PC-3 (cell line): ENCODE measurements around the gene SH3BP4. TPM values are rescaled to one million over a fixed set of nuclear protein-coding genes. Genes with fewer than 3 reads are reported as not detected.

Experiments
- ATAC-seq: fragments of 200-7000 bp; cut with Tn5 transposase; 2 replicates; pipeline ENCODE4 v1.9.1; 2020; ENCODE audit warnings: mild to moderate bottlenecking, moderate library complexity
- BruUV-seq: library from RNA; stranded (reverse); fragments of 400-500 nt; replicated peaks from 2 replicates; lab custom pipeline; 2021; lab: Mats Ljungman, UMichigan
- CTCF ChIA-PET: fragments of 300-600 bp; sonication (Branson Sonifier 250); formaldehyde crosslinking; loops from one replicate; lab custom pipeline; 2022; ENCODE audit warnings: antibody characterized with exemption; lab: Charles Lee
- POLR2A ChIA-PET: fragments of 300-600 bp; sonication (Branson Sonifier 250); formaldehyde crosslinking; loops from one replicate; lab custom pipeline; 2022; ENCODE audit warnings: antibody characterized with exemption; ENCODE audit not compliant: unreplicated experiment; lab: Charles Lee
- DNase-seq: peaks from one replicate; pipeline ENCODE4 v3.0.0-alpha.2; 2015
- H2AFZ ChIP-seq: fragments of 300-600 bp; sonication (generic); 2 replicates; pipeline ENCODE4 v1.6.0; 2016; ENCODE audit warnings: antibody characterized with exemption, low read length
- H3F3A ChIP-seq: fragments of 300-600 bp; sonication (generic); one replicate; pipeline ENCODE4 v1.6.0; 2017; ENCODE audit warnings: antibody characterized with exemption, low read length, control low read depth, mild to moderate bottlenecking; ENCODE audit not compliant: unreplicated experiment
- H3K27ac ChIP-seq: fragments of 300-600 bp; sonication (generic); 2 replicates; pipeline ENCODE4 v1.5.1; 2016; ENCODE audit warnings: mild to moderate bottlenecking, low read length
- H3K27me3 ChIP-seq: fragments of 300-600 bp; sonication (generic); 2 replicates; pipeline ENCODE4 v1.6.1; 2016; ENCODE audit warnings: low read length, mixed read lengths
- H3K36me3 ChIP-seq: fragments of 300-600 bp; sonication (generic); 2 replicates; pipeline ENCODE4 v1.6.1; 2016; ENCODE audit warnings: low read depth, mixed run types, low read length, mixed read lengths
- H3K4me1 ChIP-seq: fragments of 300-600 bp; sonication (generic); 2 replicates; pipeline ENCODE4 v1.5.1; 2016; ENCODE audit warnings: low read length; ENCODE audit not compliant: insufficient read depth
- H3K4me2 ChIP-seq: fragments of 300-600 bp; sonication (generic); 2 replicates; pipeline ENCODE4 v1.6.0; 2016; ENCODE audit warnings: low read length
- H3K4me3 ChIP-seq: fragments of 300-600 bp; sonication (generic); 2 replicates; pipeline ENCODE4 v1.5.1; 2016; ENCODE audit warnings: mild to moderate bottlenecking, low read length, mixed read lengths
- H3K79me2 ChIP-seq: fragments of 300-600 bp; sonication (generic); 2 replicates; pipeline ENCODE4 v1.6.1; 2017; ENCODE audit warnings: low read length, mixed read lengths
- H3K9ac ChIP-seq: fragments of 300-600 bp; sonication (generic); 2 replicates; pipeline ENCODE4 v1.6.0; 2016; ENCODE audit warnings: mild to moderate bottlenecking, low read length
- H3K9me2 ChIP-seq: fragments of 300-600 bp; sonication (generic); replicated peaks from 2 replicates; pipeline ENCODE4 v1.6.1; 2016; ENCODE audit warnings: mixed run types, low read length, mixed read lengths
- H3K9me3 ChIP-seq: fragments of 300-600 bp; sonication (generic); 2 replicates; pipeline ENCODE4 v1.6.1; 2016; ENCODE audit warnings: low read length, mixed read lengths
- H4K20me1 ChIP-seq: fragments of 300-600 bp; sonication (generic); 2 replicates; pipeline ENCODE4 v1.6.1; 2016; ENCODE audit warnings: low read length, mixed read lengths
- CTCF ChIP-seq: fragments of 300-600 bp; sonication (generic); conservative IDR thresholded peaks from 2 replicates; pipeline ENCODE4 v1.5.1; 2017; ENCODE audit warnings: antibody characterized with exemption, low read depth, mild to moderate bottlenecking, low read length
- EZH2 ChIP-seq: fragments of 300-600 bp; sonication (generic); IDR thresholded peaks from one replicate; pipeline ENCODE4 v1.6.1; 2017; ENCODE audit warnings: antibody characterized with exemption, mild to moderate bottlenecking, low read length; ENCODE audit not compliant: unreplicated experiment
- EZH2phosphoT487 ChIP-seq: fragments of 300-600 bp; sonication (generic); IDR thresholded peaks from 2 replicates; pipeline ENCODE4 v1.6.1; 2018; ENCODE audit warnings: mild to moderate bottlenecking, antibody characterized with exemption, low read length, borderline replicate concordance
- intact Hi-C: fragments of 100-400 bp; cut with micrococcal nuclease; formaldehyde crosslinking; loops from 2 replicates; pipeline ENCODE4 v1.9.0; 2023
- total RNA-seq: library from RNA; depleted of rRNA; stranded (reverse); fragments of >200 nt; gene quantifications from 2 replicates; pipeline ENCODE4 v1.2.3, GENCODE V29; 2014

The SH3BP4 gene
- total RNA-seq, 1 experiment from 2014 or later: 35.2 TPM

- BruUV-seq: no TSS peak
- H3K36me3 ChIP-seq: no peaks in the 10 kb centered on the region
- POLR2A ChIA-PET: no interaction called here
- H4K20me1 ChIP-seq: no peaks in the 10 kb centered on the region
- H3K9me2 ChIP-seq: no peaks in the 10 kb centered on the region
- no peaks in the 10 kb centered on the region for H3K27me3 ChIP-seq
- H3K4me1 ChIP-seq: peaks cover 55% of the 10 kb centered on the region
- DNase-seq (no peak), ATAC-seq (no peak)
- no peak overlapping the region for H3K4me3 ChIP-seq
- CTCF ChIA-PET: no interaction called here
- TF ChIP-seq EZH2phosphoT487: no peak
- no peak for TF ChIP-seq CTCF
- no peak for TF ChIP-seq EZH2
- no peaks in the 10 kb centered on the region for H3K9me3 ChIP-seq
- H3F3A ChIP-seq: peaks cover 6% of the 10 kb centered on the region
- H3K9ac ChIP-seq: no peak overlapping the region
- H2AFZ ChIP-seq: no peak overlapping the region
- no peak overlapping the region for H3K27ac ChIP-seq
- no peak overlapping the region for H3K4me2 ChIP-seq
- peaks cover 94% of the 10 kb centered on the region for H3K79me2 ChIP-seq
- intact Hi-C loops: no loop called here
These were observed 17.0 kb downstream of the SH3BP4 start for GRCh38 chr2:234968631-234969305.

- POLR2A ChIA-PET: no interaction called here
- Histone ChIP-seq H3K36me3 (no peaks in the 10 kb centered on the region), H2AFZ (no peak overlapping the region), H3K9ac (peak overlapping the region; percentile 7), H3K4me3 (peak overlapping the region; percentile 53), H3K9me2 (no peaks in the 10 kb centered on the region), H3K4me2 (peak overlapping the region; percentile 77), H4K20me1 (no peaks in the 10 kb centered on the region), H3K9me3 (no peaks in the 10 kb centered on the region), H3K27me3 (no peaks in the 10 kb centered on the region), H3K79me2 (peaks cover 93% of the 10 kb centered on the region), H3K4me1 (peaks cover 48% of the 10 kb centered on the region), H3F3A (peaks cover 6% of the 10 kb centered on the region), H3K27ac (peak overlapping the region; percentile 80)
- BruUV-seq: no TSS peak
- CTCF ChIA-PET: no interaction called here
- TF ChIP-seq CTCF: no peak
- no peak for TF ChIP-seq EZH2phosphoT487
- no peak for TF ChIP-seq EZH2
- intact Hi-C loops: loop anchor here (1.0 kb wide), 1 partner anchor 16 kb away; no protein-coding TSS in a partner anchor
- ATAC-seq: no peak
- DNase-seq: no peak
These were observed 17.7 kb downstream of the SH3BP4 start for GRCh38 chr2:234969306-234970098.

GRCh38 chr2:234970099-234970440, 18.3 kb downstream of the SH3BP4 start:
- Histone ChIP-seq H4K20me1 (no peaks in the 10 kb centered on the region), H3K9me3 (no peaks in the 10 kb centered on the region), H3K9ac (peak overlapping the region; percentile 7; the same call in 1 of the 2 replicates), H3K27ac (peak overlapping the region; percentile 80), H3K4me2 (peak overlapping the region; percentile 77), H3K36me3 (no peaks in the 10 kb centered on the region), H3K4me1 (peaks cover 42% of the 10 kb centered on the region), H3K4me3 (peak overlapping the region; percentile 53), H2AFZ (no peak overlapping the region), H3K27me3 (no peaks in the 10 kb centered on the region), H3F3A (peaks cover 6% of the 10 kb centered on the region), H3K79me2 (peaks cover 93% of the 10 kb centered on the region), H3K9me2 (no peaks in the 10 kb centered on the region)
- ATAC-seq (peak; percentile 34; the same call in 1 of the 2 replicates), DNase-seq (no peak)
- intact Hi-C loops: loop anchor here (1.0 kb wide), 1 partner anchor 17 kb away; no protein-coding TSS in a partner anchor
- TF ChIP-seq EZH2phosphoT487: no peak
- TF ChIP-seq CTCF: no peak
- no peak for TF ChIP-seq EZH2
- CTCF ChIA-PET: no interaction called here
- POLR2A ChIA-PET: no interaction called here
- no TSS peak for BruUV-seq
